Measurements from ENCODE around the gene HIVEP3.

Gene HIVEP3

GRCh38 chr1:41823471-41823870 is 95.3 kb downstream of the HIVEP3 start:
- no peak overlapping the region for H3K9ac ChIP-seq (ENCODE audit: low read length)
- peaks cover 12% of the 10 kb centered on the region; the same call in 1 of the 2 replicates for H3K4me1 ChIP-seq (ENCODE audit: low read length)
- H3K4me2 ChIP-seq (ENCODE audit: low read depth, low read length): no peak overlapping the region
- H3K36me3 ChIP-seq (replicated peaks; ENCODE audit: insufficient read depth, low read length): no peaks in the 10 kb centered on the region
- no peak overlapping the region for H3K4me3 ChIP-seq (ENCODE audit: low read length)
- H2AFZ ChIP-seq (ENCODE audit: low read length): no peak overlapping the region
- no peaks in the 10 kb centered on the region for H3K79me2 ChIP-seq (ENCODE audit: low read length)
- H4K20me1 ChIP-seq (ENCODE audit: insufficient read depth, low read length): no peaks in the 10 kb centered on the region
- no peaks in the 10 kb centered on the region for H3K9me2 ChIP-seq (replicated peaks; ENCODE audit: insufficient read depth, low read length)
- no peaks in the 10 kb centered on the region for H3F3A ChIP-seq (ENCODE audit: insufficient read depth, low read length)
- H3K27ac ChIP-seq (ENCODE audit: low read length): no peak overlapping the region
- DNase-seq: no peak
- TF ChIP-seq EZH2phosphoT487 (IDR thresholded peaks at IDR 0.05; ENCODE audit: low read length) (no peak), EZH2 (optimal IDR thresholded peaks at IDR 0.05; ENCODE audit: low read depth, low read length) (no peak), CTCF (IDR thresholded peaks at IDR 0.05; ENCODE audit: low read length) (no peak)
- no peaks in the 10 kb centered on the region for H3K27me3 ChIP-seq (replicated peaks; ENCODE audit: insufficient read depth, low read length)
- H3K9me3 ChIP-seq (replicated peaks; ENCODE audit: insufficient read depth, low read length): no peaks in the 10 kb centered on the region

GRCh38 chr1:41822866-41823265 is 95.9 kb downstream of the HIVEP3 start:
- H3K9me3 ChIP-seq (replicated peaks; ENCODE audit: insufficient read depth, low read length): no peaks in the 10 kb centered on the region
- H3K4me1 ChIP-seq (ENCODE audit: low read length): peaks cover 13% of the 10 kb centered on the region; the same call in 1 of the 2 replicates
- no peak overlapping the region for H2AFZ ChIP-seq (ENCODE audit: low read length)
- DNase-seq: no peak
- H3K9me2 ChIP-seq (replicated peaks; ENCODE audit: insufficient read depth, low read length): no peaks in the 10 kb centered on the region
- no peaks in the 10 kb centered on the region for H4K20me1 ChIP-seq (ENCODE audit: insufficient read depth, low read length)
- no peak overlapping the region for H3K4me3 ChIP-seq (ENCODE audit: low read length)
- no peaks in the 10 kb centered on the region for H3K36me3 ChIP-seq (replicated peaks; ENCODE audit: insufficient read depth, low read length)
- no peak overlapping the region for H3K27ac ChIP-seq (ENCODE audit: low read length)
- H3K4me2 ChIP-seq (ENCODE audit: low read depth, low read length): no peak overlapping the region
- no peaks in the 10 kb centered on the region for H3K79me2 ChIP-seq (ENCODE audit: low read length)
- TF ChIP-seq EZH2 (optimal IDR thresholded peaks at IDR 0.05; ENCODE audit: low read depth, low read length) (no peak), EZH2phosphoT487 (IDR thresholded peaks at IDR 0.05; ENCODE audit: low read length) (no peak), CTCF (IDR thresholded peaks at IDR 0.05; ENCODE audit: low read length) (no peak)
- H3F3A ChIP-seq (ENCODE audit: insufficient read depth, low read length): no peaks in the 10 kb centered on the region
- no peaks in the 10 kb centered on the region for H3K27me3 ChIP-seq (replicated peaks; ENCODE audit: insufficient read depth, low read length)
- no peak overlapping the region for H3K9ac ChIP-seq (ENCODE audit: low read length)

- H3F3A ChIP-seq (ENCODE audit: insufficient read depth, low read length): no peaks in the 10 kb centered on the region
- no peaks in the 10 kb centered on the region for H3K9me2 ChIP-seq (replicated peaks; ENCODE audit: insufficient read depth, low read length)
- no peaks in the 10 kb centered on the region for H3K79me2 ChIP-seq (ENCODE audit: low read length)
- H3K4me2 ChIP-seq (ENCODE audit: low read depth, low read length): no peak overlapping the region
- no peaks in the 10 kb centered on the region for H3K27me3 ChIP-seq (replicated peaks; ENCODE audit: insufficient read depth, low read length)
- peaks cover 13% of the 10 kb centered on the region; the same call in 1 of the 2 replicates for H3K4me1 ChIP-seq (ENCODE audit: low read length)
- no peak overlapping the region for H3K27ac ChIP-seq (ENCODE audit: low read length)
- no peak overlapping the region for H3K4me3 ChIP-seq (ENCODE audit: low read length)
- no peaks in the 10 kb centered on the region for H3K36me3 ChIP-seq (replicated peaks; ENCODE audit: insufficient read depth, low read length)
- no peak for DNase-seq
- H3K9me3 ChIP-seq (replicated peaks; ENCODE audit: insufficient read depth, low read length): no peaks in the 10 kb centered on the region
- no peaks in the 10 kb centered on the region for H4K20me1 ChIP-seq (ENCODE audit: insufficient read depth, low read length)
- no peak overlapping the region for H3K9ac ChIP-seq (ENCODE audit: low read length)
- TF ChIP-seq CTCF (IDR thresholded peaks at IDR 0.05; ENCODE audit: low read length) (no peak), EZH2 (optimal IDR thresholded peaks at IDR 0.05; ENCODE audit: low read depth, low read length) (no peak), EZH2phosphoT487 (IDR thresholded peaks at IDR 0.05; ENCODE audit: low read length) (no peak)
- H2AFZ ChIP-seq (ENCODE audit: low read length): no peak overlapping the region
Measured at GRCh38 chr1:41819843-41820242, 98.9 kb downstream of the HIVEP3 start.
